Suppressor macrophage treated with lipopolysaccharide for 1 hour (primary cell): ENCODE results near the gene SDK1.
A peak's percentile ranks its signal among the peaks of the same experiment; 100 is the strongest.
"Not testable (repeated sequence)": the region's sequence is repeated elsewhere in the genome, so short reads cannot be mapped to it uniquely, and the experiment has no call there.

Experiments used
- DNase-seq, 3 donors: peaks; one replicate each; pipeline ENCODE4 v3.0.0-alpha.2; 2020 to 2022

SDK1 gene

DNA sequence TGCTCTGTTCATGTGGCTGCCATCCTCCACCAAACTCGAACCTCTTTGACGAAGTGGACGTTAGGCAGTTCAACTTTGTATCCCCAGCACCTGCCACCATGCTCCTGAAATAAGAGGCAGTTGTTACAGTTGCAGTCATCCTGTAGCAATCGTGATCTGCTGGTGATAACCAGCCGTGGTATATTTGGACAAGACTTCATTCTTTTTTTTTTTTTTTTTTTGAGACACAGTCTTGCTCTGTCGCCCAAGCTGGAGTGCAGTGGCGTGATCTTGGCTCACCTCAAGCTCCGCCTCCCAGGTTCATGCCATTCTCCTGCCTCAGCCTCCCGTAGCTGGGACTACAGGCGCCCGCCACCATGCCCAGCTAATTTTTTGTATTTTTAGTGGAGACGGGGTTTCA is 640.7 kb downstream of the SDK1 start:
- DNase-seq, result not testable (repeated sequence)

GRCh38 chr7:3942276-3942675 is 641.2 kb downstream of the SDK1 start:
- DNase-seq, result no peak

DNA sequence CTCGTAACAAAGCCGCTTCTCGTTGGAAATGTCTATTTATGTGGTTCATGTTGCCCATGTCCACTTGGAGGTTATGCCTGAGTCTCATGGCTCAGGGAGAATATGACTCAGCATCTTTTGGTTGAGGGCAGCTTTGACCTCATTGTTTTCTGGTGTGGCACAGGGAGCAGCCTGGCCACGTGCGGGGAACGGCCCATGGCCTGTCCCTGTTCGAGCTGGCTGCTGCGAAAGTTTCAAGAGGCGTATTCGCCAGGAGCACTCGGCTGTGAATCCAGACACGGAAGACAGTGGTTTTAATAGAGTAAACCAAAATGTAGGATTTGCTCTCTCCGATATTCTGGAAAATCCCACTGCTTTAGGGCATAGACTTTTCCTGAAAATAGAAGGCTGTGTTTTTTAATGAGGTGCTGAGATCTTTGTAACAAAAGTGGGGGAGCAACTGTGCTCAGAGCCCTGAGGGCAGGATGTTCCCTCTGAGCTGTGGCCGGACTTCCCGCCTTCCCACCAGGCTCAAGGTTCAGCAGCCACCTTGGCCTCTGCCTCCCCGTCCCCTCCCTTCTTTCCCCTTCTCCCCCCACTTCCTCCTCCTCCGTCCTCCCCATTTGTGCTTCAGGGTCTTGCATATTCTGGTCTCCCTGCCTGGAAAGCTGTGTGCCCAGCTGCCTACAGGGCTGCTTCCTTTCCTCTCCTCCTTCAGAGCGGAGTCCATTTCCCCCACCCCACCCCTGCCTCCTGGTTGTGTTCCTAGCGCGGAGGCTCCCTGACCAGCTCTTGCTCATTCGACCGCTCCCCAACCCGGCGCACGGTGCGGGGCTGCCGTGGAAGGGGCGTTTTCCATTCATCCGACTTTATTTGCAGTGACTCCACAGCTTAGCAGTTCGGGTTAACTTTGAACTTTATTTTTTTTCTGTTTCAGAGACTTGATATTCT is 642.0 kb downstream of the SDK1 start:
- no peak for DNase-seq

GRCh38 chr7:3943779-3944520 is 642.9 kb downstream of the SDK1 start:
- DNase-seq, result no peak

DNA sequence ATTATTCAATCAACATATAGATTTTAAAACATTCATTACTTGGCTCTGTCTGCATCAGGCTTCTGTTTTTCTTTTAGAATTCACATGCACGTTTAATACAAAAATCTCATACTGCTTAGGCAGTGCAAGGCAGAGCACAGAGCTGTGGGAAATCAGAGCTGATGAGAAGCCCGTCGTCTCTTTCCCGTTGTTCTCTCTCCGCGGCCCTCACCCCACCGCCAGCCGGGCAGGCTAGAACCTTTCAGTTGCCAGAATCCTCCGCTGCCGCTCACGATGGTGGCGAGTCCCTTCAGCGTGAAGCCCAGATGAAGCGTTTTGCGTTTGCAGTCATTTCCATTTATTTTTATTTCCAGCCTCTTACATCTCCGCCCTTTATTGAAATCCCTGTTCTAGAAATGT is 648.2 kb downstream of the SDK1 start:
- no peak for DNase-seq

DNA sequence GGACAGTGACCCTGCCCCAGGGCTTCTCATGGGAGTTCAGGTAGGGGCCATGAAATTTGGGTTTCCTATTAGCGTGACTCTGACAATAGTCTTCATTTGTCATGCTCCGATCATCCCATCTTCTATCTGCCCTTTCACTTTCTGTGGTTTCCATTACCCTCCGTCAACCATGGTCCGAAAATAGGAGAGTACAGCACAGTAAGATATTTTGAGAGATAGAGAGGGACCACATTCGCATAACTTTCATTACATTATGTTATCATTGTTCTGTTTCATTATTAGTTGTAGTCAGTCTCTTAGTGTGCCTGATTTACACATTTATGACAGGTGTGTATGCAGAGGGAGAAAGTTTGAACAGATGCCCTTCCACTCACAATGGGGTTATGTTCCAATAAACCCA is 649.2 kb downstream of the SDK1 start:
- no peak for DNase-seq

DNA sequence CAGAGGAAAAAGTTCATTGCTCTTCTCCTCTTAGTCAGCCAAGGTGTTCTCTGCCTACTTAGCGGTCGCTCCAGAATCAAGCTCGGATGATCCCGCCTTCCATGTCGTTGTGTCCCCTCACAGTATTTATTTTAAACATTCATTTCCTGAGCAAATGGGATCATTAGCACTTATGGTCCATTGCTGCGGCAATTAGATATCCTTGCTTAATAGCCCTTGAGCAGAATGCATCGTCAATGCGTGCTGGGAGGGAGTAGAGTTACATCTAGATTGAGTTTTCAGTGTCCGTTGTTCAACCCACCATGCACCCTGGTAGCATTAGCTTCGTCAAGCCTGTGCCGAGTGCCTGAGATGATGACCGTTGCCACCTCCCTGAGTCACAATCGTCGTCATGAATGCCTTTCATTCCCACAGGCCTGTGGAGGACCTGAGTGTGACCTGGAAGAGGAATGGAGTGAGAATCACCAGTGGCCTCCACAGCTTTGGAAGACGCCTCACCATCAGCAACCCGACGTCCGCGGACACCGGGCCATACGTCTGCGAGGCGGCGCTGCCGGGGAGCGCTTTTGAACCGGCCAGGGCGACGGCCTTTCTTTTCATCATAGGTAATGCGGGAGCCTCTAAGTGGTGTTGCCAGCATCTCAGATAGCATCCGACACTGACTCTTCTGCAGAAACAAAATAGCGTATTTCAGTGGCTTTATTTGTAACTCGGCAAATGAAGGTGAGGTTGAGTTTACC is 650.4 kb downstream of the SDK1 start:
- no peak for DNase-seq

GRCh38 chr7:3953133-3953532 is 652.1 kb downstream of the SDK1 start:
- DNase-seq, result no peak

DNA sequence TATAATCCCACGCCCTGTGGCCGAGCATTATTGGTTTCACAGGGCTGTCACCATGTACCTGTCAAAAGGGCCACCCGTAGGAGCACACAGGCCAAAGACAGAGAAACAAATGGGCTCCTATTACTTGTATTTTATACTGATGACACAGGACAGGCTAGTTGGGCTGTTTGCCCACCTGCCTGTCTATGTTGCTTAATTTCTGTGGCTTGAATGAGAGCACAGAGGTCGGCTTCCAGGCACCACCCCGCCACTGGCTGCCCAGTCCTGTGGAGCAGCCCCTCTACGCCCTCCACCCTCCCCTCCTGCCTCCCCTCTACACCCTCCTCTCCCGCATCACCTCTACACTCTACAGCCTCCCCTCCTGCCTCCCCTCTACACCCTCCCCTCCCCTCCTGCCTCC is 652.9 kb downstream of the SDK1 start:
- DNase-seq, result no peak

DNA sequence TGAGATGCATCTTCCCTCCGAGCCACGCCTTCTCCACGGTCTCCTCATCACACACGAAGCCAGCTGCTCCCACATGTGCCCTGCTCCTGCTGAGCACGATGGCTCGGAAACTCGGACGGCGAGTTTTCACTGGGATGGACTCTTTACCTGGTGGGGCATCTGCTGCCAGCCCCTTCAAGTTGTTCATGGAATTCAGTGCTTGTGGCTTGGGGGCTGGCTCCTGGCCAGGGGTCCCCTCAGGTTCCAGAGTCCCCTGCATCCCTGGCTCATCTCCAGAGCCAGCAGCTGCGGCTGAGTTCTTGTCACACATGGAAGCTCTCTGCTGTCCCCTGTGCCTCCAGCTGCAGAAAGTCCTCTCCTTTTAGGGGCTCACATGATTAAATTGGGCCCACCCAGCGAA is 654.0 kb downstream of the SDK1 start:
- no peak for DNase-seq

DNA sequence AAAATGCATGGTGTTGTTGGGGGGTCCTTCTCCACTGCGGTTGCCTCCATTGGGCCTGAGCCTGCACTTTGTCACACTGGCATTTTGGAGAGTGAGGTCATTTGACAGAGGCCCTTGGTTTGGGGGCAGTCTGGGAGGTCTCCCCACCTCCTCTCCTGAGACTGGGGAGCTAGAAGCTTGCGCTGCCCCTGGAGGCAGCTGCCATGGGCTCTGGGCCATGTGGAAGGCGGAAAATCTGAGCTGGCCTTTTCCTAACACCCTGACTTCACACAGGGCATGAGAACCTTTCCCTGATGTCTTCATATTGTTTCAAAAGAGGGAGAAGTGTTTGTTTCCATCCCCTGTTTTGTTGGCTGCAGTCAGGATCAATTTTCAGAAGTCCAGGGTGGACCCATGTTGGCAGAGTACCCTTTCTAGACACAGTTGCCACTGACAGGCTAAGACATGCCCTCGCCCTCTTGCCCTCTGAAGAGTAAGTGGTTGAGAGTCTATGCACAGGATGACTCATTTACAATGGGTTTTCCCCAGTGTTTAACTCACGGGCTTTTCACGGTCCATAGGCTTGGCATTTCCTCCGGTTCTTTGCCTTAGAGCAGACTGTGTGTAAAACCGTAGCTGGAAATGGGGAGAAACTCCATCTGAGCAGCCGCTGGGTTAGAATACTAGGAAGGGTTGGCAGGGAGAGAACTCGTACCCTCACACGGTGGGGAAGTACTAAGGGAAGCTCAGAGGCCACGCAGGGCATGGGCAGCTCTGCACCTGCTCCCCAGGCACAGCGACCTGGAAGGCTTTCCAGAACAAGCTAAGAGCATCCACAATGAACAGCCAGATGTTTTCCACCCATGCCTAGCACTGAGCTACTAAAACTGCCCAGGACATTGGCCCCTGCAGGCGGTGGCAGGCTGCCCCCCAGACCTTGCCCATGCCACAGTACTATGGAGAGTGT is 655.0 kb downstream of the SDK1 start:
- peak in 1 of 3 donors; percentile 3 for DNase-seq

DNA sequence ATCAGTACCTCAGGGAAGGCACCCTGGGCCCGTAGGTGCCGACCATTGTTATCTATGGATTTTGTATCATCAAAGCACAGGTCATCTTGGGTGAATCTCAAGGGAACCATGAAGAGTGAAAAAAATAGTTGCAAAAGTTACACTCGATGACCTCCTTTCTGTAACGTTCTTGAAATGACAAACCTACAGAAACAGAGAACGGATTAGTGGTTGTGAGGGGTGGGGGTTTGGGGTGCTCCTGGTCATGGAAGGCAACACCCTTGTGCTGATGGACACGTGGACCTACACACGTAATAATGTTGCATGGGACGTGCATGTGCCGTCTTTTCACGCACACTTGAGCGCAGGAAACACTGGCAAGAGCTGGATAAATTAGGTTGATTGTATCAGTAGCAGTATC is 655.9 kb downstream of the SDK1 start:
- DNase-seq, result no peak

DNA sequence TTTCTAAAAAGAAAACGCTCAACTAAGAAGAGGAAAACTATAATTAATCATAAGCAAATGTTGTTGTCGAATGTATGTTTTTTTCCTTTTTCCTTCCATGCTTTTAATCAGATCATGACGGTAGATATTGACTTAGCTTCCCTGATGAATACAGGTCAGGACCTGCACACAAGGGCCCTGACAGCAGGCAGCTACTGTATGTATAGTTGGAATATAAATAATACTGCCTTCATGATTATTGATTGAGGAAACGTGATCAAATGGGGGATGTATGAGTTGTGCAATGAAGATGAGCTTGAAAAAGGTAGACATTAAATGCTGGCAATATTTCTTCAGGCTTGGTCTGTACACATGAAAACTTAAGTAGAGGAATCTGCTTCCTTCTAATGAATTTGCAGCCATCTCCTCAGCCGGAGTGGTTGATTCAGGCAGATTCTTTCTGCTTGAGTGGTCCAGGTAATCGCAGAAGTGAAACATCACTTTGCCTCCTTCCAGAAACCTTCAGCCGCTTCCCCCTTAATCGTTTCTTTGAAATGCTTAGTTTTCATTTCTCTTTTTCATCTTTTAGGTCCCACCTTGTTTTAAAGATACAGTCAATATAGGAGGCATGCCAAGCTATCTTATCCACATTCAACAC is 656.5 kb downstream of the SDK1 start:
- DNase-seq, result no peak

DNA sequence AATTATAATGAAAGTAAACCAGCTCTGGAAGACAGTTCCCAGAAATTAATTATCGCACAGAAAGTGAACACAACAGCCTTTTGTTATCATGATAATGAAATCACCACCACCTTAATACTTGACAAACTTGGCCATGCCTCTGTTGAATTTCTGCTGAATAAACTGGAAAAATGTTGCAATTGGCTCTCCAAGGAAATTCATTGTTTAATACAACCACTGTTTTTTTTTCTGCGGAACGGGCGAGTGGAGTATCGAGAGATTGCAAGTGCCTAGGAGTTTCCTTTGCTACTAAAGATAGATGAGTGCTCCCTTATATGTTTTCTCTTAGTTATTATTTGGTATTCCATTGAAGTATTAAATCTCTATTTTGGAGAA is 657.0 kb downstream of the SDK1 start:
- DNase-seq, result no peak

GRCh38 chr7:3959364-3959763 is 658.3 kb downstream of the SDK1 start:
- no peak for DNase-seq

GRCh38 chr7:3960050-3960763 is 659.2 kb downstream of the SDK1 start:
- DNase-seq, result no peak

- DNase-seq, result no peak
Measured at GRCh38 chr7:3960942-3961341, 659.9 kb downstream of the SDK1 start.

- DNase-seq, result no peak
Measured at GRCh38 chr7:3961857-3962503, 660.9 kb downstream of the SDK1 start.

DNA sequence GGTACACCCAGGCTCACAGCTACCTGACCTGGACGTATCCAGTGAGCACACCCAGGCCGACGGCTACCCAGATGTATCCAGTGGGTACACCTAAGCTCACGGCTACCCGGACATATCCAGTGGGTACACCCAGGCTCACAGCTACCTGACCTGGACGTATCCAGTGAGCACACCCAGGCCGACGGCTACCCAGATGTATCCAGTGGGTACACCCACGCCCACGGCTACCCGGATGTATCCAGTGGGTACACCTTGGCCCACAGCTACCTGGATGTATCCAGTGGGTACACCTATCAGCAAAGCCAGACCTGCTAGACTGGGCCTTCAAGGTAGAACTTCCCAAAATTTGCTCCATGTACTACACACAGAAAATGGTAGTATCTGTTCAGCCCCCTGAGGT is 662.7 kb downstream of the SDK1 start:
- DNase-seq, result not testable (repeated sequence)

DNA sequence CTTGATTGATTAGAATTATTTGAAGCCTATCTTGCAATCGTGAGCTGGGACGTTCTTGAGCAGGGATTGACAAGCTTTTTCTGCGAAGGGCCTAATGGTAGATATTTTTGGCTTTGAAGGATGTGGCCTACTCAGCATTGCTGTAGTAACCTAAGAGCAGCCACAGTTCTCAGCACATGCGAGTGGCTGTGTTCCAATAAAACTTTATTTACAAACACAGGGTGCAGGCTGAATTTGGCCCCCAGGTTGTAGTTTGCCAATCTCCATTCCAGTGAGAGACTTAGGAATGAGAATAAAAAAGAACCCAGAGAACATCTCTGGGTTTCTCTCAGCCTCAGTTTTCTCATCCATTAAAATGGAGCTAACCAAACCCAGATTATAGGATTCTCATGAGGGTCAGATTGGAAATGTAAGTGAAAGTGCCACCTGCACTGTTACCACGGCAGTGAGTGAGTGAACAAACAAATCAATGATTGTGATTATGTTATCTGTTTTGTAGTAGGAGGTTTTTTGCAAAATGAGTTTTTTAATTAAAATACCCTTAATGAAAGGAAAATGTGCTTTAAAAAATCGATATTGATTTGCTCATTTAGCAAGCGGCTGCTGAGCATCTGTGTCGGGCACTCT is 664.0 kb downstream of the SDK1 start:
- no peak for DNase-seq
